T-helper 9 cell (primary cell): Measurements from ENCODE around the gene DSCAM.
"Not testable (repeated sequence)": the region's sequence is repeated elsewhere in the genome, so short reads cannot be mapped to it uniquely, and the experiment has no call there.

ENCODE experiments used
- DNase-seq: peaks from one replicate; pipeline ENCODE4 v3.0.0-alpha.2; 2020
- total RNA-seq, 2 donors: gene quantifications; one replicate each; lab custom pipeline; 2026; lab: John Stamatoyannopoulos, UW

Gene DSCAM, protein sequence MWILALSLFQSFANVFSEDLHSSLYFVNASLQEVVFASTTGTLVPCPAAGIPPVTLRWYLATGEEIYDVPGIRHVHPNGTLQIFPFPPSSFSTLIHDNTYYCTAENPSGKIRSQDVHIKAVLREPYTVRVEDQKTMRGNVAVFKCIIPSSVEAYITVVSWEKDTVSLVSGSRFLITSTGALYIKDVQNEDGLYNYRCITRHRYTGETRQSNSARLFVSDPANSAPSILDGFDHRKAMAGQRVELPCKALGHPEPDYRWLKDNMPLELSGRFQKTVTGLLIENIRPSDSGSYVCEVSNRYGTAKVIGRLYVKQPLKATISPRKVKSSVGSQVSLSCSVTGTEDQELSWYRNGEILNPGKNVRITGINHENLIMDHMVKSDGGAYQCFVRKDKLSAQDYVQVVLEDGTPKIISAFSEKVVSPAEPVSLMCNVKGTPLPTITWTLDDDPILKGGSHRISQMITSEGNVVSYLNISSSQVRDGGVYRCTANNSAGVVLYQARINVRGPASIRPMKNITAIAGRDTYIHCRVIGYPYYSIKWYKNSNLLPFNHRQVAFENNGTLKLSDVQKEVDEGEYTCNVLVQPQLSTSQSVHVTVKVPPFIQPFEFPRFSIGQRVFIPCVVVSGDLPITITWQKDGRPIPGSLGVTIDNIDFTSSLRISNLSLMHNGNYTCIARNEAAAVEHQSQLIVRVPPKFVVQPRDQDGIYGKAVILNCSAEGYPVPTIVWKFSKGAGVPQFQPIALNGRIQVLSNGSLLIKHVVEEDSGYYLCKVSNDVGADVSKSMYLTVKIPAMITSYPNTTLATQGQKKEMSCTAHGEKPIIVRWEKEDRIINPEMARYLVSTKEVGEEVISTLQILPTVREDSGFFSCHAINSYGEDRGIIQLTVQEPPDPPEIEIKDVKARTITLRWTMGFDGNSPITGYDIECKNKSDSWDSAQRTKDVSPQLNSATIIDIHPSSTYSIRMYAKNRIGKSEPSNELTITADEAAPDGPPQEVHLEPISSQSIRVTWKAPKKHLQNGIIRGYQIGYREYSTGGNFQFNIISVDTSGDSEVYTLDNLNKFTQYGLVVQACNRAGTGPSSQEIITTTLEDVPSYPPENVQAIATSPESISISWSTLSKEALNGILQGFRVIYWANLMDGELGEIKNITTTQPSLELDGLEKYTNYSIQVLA (N-terminal part only)
- total RNA-seq = 0 reads per million in 2 donors

DNA sequence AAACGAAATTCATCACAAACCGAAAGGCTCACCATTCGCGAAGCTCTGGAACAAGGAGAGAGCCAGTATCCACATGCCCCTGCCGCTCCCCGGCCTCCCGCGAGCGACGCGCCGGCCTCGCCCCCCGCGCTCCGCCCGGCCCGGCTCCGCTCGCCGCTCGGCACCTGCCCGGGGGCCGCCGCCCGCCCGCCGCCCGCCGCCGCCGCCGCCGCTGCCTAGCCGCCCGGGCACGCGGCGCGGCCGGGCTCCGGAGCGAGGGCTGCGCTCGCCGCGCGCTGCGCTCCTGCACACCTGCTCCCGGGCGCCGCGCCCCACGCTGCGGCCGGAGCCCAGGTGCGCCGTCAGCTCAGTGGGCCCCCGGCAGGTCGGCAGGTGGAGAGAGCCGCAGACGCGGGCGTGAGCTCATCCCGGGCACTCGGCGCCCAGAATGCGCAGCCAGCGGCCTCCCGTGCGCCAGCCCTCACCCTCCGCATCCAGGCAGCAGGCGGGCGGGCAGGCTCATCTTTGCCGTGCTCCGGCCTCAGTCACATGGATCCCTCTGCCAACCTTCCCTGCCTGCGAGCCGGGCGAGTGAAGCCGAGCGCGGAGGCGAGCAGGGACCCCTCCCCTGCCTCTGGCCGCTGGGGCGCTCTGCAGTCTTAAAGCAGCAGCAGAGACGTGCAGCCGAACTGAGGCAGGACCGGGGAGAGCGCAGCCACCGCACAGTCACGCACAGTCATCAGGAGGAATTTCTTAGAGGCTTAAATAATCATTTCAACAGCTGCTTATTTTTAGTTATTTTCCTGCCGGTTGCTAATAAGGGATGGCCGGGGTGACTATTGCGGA is at the start of gene DSCAM:
DSCAM (minus strand) TSS at position 572 of the 825 bp plus-strand sequence; CDS start at position 75, 497 bp downstream.
- no peak for DNase-seq

DNA sequence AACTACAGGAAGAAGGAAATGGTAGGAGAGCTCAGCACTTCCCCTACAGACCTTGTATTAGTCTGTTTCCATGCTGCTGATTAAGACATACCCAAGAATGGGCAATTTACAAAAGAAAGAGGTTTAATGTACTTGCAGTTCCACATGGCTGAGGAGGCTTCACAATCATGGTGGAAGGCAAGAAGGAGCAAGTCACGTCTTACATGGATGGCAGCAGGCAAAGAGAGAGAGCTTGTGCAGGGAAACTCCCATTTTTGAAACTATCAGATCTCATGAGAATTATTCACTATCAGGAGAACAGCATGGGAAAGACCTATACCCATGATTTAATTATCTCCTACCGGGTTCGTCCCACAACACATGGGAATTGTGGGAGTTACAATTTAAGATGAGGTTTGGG is 48.7 kb upstream of the DSCAM start:
- DNase-seq = not testable (repeated sequence)

DNA sequence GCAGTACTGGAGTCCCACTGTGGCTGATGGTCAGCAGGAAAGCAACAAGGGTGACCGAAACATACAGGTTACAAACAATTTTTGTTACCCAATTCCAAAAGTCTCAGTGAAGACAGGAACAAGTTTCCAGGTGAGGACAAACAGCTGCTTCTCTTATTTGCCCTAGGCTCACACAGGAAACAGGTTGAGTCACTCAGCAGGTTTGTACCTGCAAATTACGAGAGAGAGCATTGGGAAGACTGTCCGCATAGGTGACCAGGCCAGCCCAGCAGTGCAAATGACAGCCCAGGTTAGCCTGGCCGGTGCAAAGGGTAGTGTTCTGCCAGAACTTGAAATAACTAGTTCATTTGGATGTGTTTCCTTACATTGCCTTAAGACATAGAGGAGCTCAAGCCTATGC is 40.0 kb upstream of the DSCAM start:
- no peak for DNase-seq

DNA sequence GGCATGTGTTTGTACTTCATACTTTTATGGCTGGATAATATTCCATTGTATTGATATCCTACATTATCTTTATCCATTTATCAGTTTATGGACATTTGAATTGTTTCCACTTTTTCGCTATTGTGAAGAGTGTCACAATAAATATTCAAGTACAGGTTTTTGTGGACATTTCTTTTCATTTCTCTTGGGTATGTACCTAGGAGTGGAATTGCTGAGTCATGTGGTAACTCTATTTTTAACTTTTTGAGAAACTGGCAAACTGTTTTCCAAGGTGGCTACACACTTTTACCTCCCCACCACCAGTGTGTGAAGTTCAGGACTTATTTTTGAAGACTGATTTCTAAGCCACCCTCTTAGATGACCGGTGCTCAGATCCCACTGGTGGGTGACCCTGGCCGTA is 39.0 kb upstream of the DSCAM start:
- DNase-seq = no peak

DNA sequence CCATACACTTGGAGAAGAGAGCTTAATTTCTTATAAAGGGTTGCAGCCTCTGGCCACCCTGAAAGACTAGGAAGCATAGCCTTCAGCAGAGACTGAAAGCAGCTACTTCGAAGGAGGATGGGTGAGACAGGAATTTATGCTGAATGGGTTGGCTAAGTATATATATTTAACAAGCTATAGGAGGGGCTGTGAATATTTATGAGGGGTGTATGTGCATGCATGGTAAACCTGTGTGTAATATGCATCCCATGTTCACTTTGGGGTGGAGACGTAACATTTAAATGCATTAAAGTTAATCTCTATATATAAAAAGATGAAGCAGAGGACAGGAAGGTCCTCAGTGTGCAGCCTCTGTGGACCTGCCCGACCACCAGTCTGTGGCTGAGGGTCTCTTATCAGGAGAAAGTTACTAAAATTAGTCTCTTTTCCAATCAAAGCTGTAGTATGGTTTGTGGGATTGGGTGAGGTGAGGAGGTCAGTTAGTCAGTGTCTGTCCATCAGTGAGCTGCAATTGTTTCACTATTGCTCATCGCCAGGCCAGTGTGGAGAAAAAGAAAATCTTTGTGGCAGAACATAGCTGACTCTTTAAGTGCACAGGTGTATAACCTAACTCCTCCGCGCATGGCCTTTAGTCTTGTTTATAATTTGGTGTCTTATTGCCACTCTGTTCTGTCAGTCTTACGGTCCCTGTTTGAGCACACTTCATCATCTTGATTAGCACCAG is 35.4 kb upstream of the DSCAM start:
- no peak for DNase-seq

DNA sequence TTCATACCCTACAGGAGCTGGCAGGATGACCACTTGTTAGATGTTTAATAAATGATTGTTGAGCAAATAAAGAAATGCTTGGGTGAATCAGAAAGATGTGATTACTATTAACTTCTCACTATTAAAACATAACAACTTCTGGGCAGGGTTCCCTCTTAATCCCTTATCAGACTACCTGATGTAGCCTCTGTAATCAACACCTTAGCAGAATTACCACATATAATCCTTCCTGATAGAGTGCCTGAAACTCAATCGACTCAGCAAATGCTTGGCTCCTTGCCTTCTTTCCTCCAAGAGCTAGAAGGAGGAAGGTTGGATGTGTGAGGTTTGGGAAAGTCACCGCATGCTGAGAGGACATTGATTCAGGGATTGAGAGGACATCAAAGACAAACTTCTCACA is 34.8 kb upstream of the DSCAM start:
- DNase-seq = no peak

DNA sequence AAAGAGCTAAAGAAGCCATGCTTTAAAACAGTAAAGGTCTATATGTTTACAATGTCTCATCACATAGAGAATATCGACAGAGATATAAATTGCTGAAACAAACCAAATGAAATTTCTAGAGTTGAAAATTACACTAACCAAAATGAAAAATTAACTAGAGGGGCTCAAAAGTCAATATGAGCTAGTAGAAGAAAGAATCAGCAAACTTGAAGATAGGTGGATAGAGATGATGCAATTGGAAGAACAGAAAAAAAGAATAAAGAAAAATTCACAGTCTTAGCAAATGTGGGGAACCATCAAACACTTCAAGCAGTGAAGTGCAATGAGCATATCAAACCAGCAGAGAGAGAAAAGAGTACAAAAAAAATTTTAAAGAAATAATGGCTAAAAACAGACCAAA is 24.1 kb upstream of the DSCAM start:
- no peak for DNase-seq

DNA sequence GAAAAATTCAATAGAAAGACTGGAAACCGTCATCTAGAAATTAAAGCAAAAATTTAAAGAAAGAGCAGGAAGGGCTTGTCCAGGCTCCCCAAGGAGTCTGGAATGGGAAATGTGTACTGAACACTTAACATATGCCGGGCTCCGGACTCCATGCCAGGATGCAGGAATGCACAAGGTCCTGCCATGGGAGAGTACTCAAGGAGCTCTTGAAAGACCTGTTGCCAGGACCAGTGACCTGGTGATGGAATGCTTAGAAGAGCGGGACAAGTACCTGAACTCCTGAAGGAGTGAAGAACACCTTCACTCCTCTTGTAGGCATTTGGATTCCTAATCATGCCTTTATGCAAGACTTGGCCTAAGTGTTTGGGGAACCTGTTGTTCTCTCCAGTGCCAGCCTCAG is 16.9 kb upstream of the DSCAM start:
- DNase-seq = no peak

DNA sequence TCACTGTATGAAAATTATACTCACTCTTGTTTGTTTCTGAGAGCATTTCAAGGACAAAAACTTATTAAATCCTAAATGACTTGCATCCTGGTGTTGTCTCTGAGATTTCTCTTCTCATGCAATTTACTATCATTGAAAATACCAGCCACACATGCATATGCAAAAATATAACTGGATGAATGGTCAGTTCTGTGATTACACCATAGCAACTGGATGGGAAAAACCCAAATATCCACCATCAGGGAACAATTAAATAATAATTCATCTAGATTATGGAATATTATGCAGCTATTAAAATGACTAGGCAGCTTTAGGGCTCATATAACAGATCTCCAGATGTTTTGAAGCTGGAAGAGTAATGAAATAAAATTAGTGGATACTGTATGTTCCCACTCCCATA is 11.6 kb upstream of the DSCAM start:
- no peak for DNase-seq

DNA sequence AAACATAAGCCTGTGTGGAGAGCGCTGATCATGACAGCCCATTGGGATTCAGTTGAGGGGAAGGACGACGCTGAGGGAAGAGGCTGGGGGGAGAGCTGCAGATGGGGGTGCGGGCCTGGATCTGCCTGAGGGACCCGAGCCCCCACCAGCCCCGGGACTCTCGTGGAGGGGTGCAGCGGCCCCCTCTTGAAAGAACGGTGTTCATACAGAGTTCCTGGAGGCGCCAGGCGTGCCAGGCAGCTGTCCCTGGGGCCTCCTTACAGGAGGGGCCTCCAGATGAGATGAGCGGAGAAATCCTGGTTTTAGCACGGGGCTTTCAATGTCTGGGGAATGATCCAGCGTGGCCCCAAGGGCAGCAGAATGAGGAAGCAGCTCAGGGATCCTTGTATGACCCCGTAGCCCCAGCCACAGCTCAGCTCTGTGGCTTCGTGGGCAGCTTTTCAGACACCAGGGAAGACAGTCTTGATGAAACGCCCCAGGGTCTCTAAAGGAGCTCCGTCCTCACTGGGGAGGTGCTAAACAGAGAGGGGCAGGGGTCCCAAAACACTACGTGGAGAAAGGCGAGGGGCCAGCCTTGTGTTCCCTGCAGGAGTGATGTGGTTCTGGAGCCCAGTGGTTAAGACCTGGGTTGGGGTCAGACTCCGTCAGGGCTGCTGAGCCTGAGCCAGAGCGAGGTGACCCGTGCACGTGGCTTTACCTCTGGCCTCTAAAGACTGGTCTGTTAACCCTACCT is 7.2 kb upstream of the DSCAM start:
- DNase-seq = no peak

DNA sequence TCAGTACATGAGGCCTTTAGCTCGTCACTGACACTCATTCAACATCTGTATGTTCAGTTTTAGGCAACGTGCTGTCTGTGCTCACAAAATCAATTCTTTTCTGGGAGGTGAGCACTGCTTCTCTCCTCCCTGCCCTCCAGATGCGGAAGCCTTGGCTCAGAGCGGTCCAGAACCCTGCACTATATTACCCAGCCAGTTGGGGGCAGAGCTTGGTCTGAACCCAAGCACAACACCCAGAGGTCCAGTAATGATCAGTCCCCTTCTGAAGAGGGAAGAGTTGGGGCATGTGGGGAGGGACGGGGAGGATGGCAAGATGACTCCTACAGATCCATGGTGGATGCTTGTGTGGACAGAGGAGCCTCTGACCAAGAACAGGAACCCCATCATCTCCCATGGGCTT is 5.6 kb upstream of the DSCAM start:
- no peak for DNase-seq

DNA sequence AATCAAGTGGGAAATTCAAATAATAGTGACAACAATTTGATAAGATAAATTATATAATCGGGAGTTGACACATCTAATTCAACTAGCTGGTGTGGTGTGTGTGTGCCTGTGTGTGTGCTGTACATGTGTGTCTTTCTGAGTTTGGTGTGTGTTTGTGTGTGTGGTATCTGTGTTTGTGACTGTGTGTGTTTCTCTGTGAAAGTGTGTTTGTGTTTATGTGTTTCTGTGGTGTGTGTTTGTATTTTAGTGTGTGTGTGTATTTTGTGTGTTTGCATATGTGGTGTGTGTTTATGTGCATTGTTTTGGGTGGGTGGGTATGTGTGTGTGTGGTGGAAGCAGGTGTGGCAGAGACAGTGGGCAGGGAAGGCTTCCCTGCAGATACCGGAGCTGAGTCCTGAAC is 4.8 kb upstream of the DSCAM start:
- no peak for DNase-seq

DNA sequence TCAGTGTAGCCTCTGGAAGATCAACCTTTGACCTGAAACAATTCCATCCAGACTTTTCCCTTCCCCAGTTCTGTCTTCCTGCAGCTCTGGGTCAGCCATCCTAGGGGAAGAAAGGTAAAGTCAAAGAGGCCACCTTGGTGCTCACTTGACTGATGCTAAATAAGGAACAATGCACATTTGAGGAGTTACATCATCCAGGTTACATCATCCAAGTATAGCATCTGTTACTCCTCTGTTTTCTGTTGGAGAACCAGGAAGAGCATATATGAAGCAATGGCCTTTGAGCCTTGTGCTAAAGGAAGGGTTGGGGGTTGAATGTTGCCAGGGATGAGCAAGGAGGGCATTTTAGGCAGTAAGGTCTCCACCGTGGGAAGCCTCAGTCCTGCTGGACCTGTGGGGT is 3.1 kb upstream of the DSCAM start:
- no peak for DNase-seq

DNA sequence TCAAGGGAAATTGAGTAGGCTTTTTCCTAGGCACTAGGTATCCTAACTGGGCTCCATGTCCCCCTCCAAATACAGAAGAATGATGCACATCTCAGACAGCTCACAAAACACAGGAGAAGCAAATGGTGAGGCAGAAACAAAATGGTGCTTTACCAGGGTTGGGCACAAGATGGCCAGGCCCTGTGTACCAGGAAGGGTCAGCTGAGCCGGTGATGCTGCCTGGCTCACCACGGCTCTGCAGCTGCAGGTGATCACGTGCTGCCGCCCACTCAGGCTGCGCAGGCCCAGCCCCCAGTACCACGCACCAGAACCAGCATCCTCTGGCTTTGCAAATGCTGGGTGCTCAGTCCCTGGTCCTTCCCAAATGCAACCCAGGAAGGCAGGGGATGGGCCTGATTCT is 993 bp upstream of the DSCAM start:
- no peak for DNase-seq

DNA sequence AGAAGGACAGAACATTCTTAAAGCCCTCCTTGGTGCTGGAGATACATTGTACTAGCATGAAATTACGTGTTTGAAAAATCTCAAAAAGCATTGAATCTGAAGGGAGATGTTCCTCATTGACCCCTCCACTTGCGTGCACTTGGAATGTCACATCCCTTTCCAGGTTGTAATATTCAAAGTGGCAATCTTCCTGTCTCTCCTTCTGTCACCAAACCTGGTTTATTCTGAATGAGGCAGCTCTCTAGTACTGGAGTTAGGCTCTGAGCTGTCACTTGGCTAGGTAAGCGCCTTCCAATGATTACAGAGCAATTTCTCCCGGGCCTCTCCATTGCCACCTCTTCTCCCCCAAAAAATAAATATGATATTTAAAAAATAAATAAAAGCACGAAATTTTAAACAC is 855 bp downstream of the DSCAM start:
- no peak for DNase-seq

DNA sequence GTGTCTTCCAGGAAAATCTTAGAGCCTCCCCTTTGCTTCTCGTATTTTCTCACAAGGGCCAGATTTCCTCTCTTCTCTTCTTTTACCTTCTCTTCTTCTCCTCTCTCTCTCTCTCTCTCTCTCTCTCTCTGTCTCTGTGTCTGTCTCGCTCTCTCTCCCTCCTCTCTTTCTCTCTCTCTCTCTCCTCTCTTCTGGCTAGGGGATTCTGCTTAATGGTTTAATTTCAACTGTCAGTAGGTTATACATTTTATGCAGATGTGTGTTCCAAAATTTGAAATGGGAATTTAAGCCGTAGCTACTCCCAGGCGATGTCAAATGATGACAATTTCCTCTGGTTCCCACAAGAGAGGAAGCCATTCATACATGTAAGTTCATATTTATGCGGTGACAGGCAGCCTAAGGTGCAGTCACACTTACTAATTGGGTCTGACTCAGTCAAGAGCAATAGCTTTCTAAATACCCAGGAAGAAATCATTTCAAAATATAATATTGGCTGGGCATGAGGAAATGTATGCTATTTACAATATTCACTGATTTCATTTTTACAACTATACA is 1.4 kb downstream of the DSCAM start:
- DNase-seq = no peak

DNA sequence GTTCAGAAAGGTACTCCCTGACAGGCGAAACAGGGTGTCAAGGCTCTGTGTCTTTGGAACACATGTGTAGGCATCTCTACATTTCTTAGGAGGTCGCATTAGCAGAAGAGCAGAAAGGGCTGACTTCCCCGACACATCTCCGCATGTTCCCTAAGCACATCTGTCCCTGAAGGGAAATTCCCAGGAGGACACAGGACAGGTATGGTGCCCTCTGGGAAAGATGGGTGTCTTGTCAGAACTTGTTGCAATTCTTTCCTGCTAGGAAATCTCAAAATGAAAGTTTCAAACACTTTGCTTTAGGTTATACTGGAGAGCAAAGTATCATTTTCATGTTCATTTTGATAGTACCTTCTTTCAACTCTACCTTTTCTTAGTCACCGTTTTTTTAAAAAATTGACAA is 2.0 kb downstream of the DSCAM start:
- DNase-seq = no peak

DNA sequence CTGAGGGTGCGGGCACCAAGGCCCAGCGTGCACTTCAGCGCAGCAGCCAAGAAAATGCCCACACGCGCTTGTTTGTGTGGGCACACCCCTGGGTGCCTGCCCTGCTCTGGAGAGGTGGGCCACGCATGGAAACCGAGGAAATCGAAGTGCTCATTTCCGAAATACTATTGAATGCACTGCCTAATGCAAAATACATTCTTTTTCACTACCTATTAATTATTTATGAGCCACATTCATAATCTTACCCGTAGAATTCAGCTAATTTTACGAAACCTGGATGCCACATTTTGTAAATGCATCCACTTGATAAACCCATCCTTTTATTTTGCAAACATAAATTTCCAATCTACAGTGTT is 4.8 kb downstream of the DSCAM start:
- no peak for DNase-seq

DNA sequence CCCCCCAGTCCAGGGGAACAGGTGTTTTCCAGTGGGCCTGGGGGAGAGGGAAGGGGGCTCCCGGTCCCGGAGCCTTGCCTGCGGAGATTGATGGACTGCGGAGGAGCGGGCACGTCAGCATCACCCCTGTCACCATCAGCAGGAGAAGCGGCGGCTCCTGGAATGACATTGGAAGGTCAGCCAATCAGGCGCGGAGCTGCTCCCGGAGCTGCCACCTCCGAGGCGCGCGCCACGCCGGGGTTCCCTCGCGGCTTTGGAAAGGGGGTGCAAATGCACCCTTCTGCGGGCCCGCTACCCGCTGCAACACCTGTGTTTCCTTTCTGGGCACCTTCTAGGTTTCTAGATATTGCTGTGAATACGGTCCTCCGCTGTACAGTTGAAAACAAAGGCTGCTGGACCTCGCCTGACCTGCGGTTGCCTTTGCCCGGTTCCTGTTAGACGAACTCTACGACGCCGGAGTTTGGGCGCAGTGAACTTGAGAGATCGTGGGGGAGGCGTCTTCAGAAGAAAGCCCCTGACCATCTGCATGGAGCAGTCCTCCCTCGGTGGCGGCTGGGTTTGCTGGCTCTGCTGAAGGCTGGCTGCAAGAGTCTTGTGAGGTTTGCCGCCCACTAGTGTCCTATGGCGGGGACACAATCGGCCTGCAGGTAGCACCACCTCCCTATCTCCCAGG is 5.3 kb downstream of the DSCAM start:
- DNase-seq = no peak
